T-helper 1 cell treated with Interleukin-12 subunit alpha and Interleukin-12 subunit beta and Interleukin-4 antibody, amounts not matched to agents 30 ng/mL and 1 ng/mL, for 36 hours (primary cell): Measurements from ENCODE around the gene CFB. TPM values are rescaled to one million over a fixed set of nuclear protein-coding genes. Genes with fewer than 3 reads are reported as not detected.
"Not testable (repeated sequence)": the region's sequence is repeated elsewhere in the genome, so short reads cannot be mapped to it uniquely, and the experiment has no call there.

Source experiments
- intact Hi-C: fragments of 100-400 bp; cut with micrococcal nuclease; formaldehyde crosslinking; loops from one replicate; pipeline ENCODE4 v1.15.1; 2024
- total RNA-seq: library from RNA; stranded (reverse); gene quantifications from 2 replicates; pipeline ENCODE4 v1.2.3, GENCODE V29; 2022

The CFB gene
- 0.22 and 0.59 TPM in 2 replicates for total RNA-seq

- intact Hi-C loops: no loop called here
Measured at GRCh38 chr6:31945507-31946369, at the start of gene CFB. TSS of gene CFB (plus strand) at chr6:31946095. CDS start at chr6:31946222, 127 bp downstream.

- intact Hi-C loops: loop anchor here (5.0 kb wide), 4 partner anchors 296 to 1279 kb away; partner anchors contain the start of genes GPSM3, MRPS18B, PBX2 and PPP1R10
Measured at GRCh38 chr6:31896493-31896855, 49.4 kb upstream of the CFB start.

- intact Hi-C loops: loop anchor here (1.0 to 5.0 kb wide), 9 partner anchors 34 to 1280 kb away; partner anchors contain the start of genes ABHD16A, GPSM3, MRPS18B and PBX2
Measured at GRCh38 chr6:31896856-31897611, 48.9 kb upstream of the CFB start.

- intact Hi-C loops: loop anchor here (1.0 to 5.0 kb wide), 16 partner anchors 34 to 1280 kb away; partner anchors contain the start of genes ABHD16A, ATF6B, BAG6 and DXO
Measured at GRCh38 chr6:31897612-31898382, 48.1 kb upstream of the CFB start, which contains the start of gene EHMT2. TSS of gene EHMT2 (minus strand) at chr6:31897698. CDS start at chr6:31897677, 21 bp downstream.

GRCh38 chr6:31898383-31899011 is 47.4 kb upstream of the CFB start:
- intact Hi-C loops: loop anchor here (1.0 to 5.0 kb wide), 11 partner anchors 61 to 1281 kb away; partner anchors contain the start of genes ATF6B, BAG6, DXO and GPSM3

- intact Hi-C loops: loop anchor here (2.0 to 5.0 kb wide), 5 partner anchors 160 to 1282 kb away; partner anchors contain the start of genes GPSM3, MRPS18B, PBX2 and PPP1R10
Measured at GRCh38 chr6:31899215-31899614, 46.7 kb upstream of the CFB start.

GRCh38 chr6:31899882-31900722 is 45.8 kb upstream of the CFB start:
- intact Hi-C loops: loop anchor here (2.0 to 5.0 kb wide), 5 partner anchors 161 to 1283 kb away; partner anchors contain the start of genes GPSM3, MRPS18B, PBX2 and PPP1R10

GRCh38 chr6:31900917-31901414 is 44.9 kb upstream of the CFB start:
- intact Hi-C loops: no loop called here

- intact Hi-C loops: no loop called here
Measured at GRCh38 chr6:31901415-31901952, 44.4 kb upstream of the CFB start.

GRCh38 chr6:31901953-31902643 is 43.8 kb upstream of the CFB start, which contains the start of gene ZBTB12:
TSS of gene ZBTB12 (minus strand) at chr6:31902086. CDS start at chr6:31901305, 781 bp downstream.
- intact Hi-C loops: loop anchor here (1.0 kb wide), 2 partner anchors 56 to 276 kb away; partner anchors contain the start of genes NELFE and RNF5

GRCh38 chr6:31903957-31904356 is 41.9 kb upstream of the CFB start:
- intact Hi-C loops: no loop called here

- intact Hi-C loops: no loop called here
Measured at GRCh38 chr6:31905041-31905440, 40.9 kb upstream of the CFB start.

- intact Hi-C loops: no loop called here
Measured at GRCh38 chr6:31906122-31906521, 39.8 kb upstream of the CFB start.

- intact Hi-C loops: not testable (repeated sequence)
Measured at GRCh38 chr6:31906727-31907126, 39.2 kb upstream of the CFB start.

- intact Hi-C loops: no loop called here
Measured at GRCh38 chr6:31907158-31907813, 38.6 kb upstream of the CFB start.

- intact Hi-C loops: not testable (repeated sequence)
Measured at GRCh38 chr6:31908255-31908654, 37.6 kb upstream of the CFB start.

GRCh38 chr6:31908791-31909190 is 37.1 kb upstream of the CFB start:
- intact Hi-C loops: no loop called here

- intact Hi-C loops: not testable (repeated sequence)
Measured at GRCh38 chr6:31909298-31909697, 36.6 kb upstream of the CFB start.
